ENCODE data around the gene OR7A5.
"Not testable (repeated sequence)": the region's sequence is repeated elsewhere in the genome, so short reads cannot be mapped to it uniquely, and the experiment has no call there.

The OR7A5 gene

DNA sequence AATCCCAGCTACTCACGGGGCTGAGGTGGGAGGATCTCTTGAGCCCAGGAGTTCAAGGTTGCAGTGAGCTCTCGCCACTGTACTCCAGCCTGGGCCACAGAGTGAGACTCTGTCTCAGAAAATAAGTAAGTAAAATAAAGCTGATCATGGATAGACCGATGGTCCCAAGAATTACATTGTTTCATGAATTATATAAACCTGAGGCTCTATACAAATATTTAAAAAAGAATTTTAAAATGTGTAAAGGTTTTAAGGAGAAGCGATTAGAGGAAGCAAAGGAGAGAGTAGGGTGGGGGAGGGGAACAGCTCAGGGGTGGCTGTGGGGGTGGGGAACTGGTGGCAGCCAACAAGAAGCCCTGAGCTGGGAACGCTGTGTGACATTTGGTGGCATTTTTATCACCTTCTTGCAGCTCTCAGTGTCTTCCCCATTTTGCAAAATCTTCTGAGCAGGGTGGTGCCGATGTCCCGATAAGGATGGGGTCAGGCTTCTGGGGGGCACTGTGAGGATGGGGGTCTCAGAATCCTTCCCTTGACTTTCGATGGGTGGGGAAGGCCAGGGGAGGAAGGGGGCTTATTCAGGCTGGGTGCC, 51.5 kb downstream of the OR7A5 start:
- DNase-seq, result not testable (repeated sequence)

DNA sequence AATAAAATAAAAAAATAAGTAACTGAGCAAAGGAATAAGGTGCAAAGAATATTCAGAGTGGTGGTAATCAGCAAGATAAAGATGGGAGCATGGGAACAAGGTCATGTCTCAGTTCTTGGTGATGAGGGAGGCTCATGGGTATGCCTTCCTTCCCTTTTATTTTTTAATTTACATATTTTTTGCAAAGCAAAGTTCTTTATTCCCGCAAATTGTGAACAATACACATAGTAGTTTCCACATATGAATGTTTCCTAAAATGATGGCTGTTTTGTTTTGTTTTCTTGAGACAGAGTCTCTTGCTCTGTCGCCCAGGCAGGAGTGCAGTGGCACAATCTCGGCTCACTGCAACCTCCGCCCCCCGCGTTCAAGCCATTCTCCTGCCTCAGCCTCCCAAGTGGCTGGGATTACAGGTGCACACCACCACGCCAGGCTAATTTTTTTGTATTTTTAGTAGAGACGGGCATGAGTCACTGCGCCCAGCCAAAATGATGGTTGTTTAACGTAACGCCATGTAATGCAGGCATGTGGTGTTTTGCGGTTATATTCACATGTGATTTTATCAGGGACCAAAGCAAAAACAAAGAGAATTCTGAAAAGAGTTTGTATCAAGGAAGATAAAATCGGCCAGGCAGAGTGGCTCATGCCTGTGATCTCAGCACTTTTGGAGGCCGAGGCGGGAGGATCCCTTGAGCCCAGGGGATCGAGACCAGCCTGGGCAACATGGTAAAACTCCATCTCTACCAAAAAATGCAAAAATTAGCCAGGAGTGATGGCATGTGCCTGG, 52.2 kb downstream of the OR7A5 start:
- no peak for DNase-seq

DNA sequence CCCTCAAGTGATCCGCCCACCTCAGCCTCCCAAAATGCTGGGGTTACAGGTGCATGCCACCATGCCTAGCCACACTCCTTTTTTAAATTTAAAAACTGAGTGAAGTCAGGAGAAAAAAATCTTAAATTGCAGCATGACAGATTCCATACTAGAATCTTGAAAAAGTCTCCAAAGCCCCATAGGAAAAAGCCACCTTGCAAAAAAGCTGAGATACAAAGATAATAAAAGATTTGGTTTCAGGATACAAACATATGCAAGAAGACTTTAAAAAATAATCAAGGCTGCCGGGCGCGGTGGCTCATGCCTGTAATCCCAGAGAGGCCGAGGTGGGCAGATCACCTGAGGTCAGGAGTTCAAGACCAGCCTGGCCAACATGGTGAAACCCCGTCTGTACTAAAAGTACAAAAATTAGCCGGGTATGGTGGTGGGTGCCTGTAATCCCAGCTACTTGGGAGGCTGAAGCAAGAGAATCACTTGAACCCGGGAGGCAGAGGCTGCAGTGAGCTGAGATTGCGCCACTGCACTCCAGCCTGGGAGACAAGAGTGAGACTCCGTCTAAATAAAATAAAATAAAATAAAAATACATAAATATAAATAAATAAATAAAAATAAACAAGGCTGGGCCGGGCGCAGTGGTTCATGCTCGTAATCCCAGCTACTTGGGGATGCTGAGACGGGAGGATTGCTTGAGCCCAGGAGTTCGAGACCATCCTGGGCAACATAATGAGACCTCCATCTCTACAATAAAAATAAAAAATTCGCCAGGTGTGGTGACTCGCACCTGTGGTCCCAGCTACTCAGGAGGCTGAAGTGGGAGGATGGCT, 53.1 kb downstream of the OR7A5 start:
- not testable (repeated sequence) for DNase-seq

DNA sequence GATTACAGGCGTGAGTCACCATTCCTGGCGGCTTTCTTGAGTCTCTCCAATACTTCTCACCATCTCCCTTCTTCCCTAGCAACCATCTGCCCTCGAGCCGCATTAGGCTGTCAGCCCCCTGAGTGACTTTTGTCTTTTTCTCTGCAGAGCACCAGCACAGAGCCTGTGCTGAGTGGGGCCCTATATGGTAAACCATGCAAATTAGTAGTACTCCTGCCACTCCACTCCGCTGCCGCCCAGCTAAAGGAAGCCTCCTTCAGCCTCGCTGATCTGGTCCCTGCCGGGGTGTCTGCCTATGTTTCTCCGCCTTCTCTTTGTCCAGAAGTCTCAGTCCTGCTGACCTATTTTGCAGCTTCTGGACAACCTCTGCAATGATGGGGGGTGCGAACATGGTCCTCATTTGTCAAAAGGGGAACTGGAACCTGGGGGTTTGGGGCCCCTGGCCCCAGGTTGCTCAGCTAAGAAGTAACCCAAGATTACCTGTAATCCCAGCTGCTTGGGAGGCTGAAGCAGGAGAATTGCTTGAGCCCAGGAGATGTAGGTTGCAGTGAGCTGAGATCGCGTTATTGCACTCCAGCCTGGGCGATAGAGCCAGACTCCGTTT, 54.3 kb downstream of the OR7A5 start:
- DNase-seq, result not testable (repeated sequence)

DNA sequence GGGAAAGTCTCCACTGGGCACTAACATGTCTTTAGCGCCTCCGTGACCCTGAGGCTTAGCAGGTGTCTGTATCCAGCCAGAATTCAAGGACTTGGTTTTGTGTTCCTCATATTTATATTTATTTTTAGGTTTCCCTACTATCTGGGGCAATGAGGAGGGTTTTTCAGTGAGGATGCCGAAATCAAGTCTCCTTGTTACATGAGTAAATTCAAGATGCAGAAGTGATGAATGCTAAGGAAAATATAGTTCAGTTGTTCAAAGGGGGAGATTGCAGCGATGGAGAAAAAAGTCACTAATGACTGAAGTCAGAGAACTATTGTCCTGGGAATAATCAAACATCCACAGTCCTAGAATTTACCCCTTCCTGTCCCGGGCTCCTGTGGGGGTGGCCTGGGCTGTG, 55.8 kb downstream of the OR7A5 start:
- DNase-seq, result no peak

DNA sequence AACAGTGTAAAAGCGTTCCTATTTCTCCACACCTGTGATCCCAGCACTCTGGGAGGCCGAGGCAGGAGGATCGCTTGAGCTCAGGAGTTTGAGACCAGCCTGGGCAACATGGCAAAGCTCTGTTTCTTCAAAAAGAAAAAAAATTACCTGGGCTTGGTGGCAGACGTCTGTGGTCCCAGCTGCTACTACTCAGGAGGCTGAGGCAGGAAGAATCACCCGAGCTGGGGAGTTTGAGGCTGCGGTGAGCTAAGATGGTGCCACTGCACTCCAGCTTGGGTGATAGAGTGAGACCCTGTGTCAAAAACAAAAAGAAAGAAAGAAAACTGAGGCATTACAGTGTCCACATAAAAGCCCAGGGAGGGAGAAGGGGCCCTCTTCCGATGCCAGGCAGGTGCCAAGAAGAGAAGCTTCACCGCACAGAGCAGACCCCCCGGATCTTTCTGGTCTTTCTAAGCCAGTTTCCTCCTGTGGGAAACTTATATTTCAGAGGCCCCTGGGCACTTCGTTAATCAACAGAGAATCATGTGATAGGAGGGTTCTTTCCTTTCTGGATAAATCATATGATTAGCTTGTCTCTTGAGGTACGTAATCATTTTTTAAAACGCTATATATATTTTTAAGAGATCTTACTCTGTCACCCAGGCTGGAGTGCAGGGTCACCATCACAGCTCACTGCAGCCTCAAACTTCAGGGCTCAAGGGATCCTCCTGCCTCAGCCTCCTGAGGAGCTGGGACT, 56.7 kb downstream of the OR7A5 start, which contains the start of gene ADGRE2:
ADGRE2 (minus strand) TSS at position 451 of the 736 bp plus-strand sequence. CDS start 1,804 bp downstream, outside the sequence.
- not testable (repeated sequence) for DNase-seq

DNA sequence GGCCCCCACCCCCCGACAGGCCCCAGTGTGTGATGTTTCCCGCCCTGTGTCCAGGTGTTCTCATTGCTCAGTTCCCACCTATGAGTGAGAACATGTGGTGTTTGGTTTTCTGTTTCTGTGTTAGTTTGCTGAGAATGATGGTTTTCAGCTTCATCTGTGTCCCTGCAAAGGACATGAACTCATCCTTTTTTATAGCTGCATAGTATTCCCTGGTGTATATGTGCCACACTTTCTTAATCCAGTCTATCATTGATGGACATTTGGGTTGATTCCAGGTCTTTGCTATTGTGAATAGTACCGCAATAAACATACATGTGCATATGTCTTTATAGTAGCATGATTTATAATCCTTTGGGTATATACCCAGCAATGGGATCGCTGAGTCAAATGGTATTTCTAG, 57.3 kb downstream of the OR7A5 start:
- not testable (repeated sequence) for DNase-seq

Measured in NCI-H2171 treated with DMSO at 0.1 percent for 48 hours (cell line).